ENCODE results near the gene C3orf18. TPM values are rescaled to one million over a fixed set of nuclear protein-coding genes. Genes with fewer than 3 reads are reported as not detected.

Gene C3orf18
- total RNA-seq, 4 donors from 2014 or later: 1.1 to 26.4 (median 3.2) TPM; not detected in 1

DNA sequence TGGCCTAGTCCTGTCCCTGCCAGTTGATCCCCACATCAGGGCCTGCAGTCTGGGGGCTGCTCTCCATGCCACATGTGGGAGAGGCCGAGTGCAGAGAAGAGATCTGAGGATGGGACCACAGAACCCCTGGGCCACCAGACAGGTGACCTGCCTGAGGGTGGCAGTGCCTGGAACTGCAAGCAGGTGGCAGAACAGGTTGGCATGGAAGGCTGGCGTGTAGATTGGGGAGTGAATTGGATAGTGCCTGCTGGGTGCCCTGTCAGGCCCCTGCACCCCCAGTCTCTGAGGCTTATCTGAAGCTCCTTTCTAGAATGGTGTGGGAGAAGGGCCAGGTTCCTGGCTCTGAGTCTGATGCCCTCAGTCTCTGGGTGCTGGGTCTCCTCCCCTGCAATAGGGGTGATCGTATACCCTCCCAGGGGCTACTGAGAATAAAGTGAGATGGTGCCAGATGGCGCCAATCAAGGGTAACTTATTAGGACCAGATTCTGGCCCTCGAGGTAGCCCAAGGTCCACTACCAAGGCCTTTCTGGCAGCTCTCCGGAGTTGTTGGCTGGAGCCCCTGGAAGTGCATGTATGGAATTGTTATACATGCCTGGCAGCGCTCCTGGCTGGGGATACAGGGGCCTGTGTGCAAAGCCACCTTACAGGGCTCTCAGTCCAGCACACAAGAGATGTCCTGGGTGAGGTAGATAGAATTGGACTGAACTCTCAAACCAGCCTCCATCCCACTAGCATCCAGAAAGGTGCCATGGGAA lies 15.7 kb downstream of the C3orf18 start:
- Histone ChIP-seq H3K27ac (no peak overlapping the region), H3K9me3 (no peaks in the 10 kb centered on the region), H3K4me1 (no peaks in the 10 kb centered on the region), H3K27me3 (no peaks in the 10 kb centered on the region), H3K36me3 (no peaks in the 10 kb centered on the region), H3K4me3 (no peak overlapping the region)
- TF ChIP-seq, protein P1, sequence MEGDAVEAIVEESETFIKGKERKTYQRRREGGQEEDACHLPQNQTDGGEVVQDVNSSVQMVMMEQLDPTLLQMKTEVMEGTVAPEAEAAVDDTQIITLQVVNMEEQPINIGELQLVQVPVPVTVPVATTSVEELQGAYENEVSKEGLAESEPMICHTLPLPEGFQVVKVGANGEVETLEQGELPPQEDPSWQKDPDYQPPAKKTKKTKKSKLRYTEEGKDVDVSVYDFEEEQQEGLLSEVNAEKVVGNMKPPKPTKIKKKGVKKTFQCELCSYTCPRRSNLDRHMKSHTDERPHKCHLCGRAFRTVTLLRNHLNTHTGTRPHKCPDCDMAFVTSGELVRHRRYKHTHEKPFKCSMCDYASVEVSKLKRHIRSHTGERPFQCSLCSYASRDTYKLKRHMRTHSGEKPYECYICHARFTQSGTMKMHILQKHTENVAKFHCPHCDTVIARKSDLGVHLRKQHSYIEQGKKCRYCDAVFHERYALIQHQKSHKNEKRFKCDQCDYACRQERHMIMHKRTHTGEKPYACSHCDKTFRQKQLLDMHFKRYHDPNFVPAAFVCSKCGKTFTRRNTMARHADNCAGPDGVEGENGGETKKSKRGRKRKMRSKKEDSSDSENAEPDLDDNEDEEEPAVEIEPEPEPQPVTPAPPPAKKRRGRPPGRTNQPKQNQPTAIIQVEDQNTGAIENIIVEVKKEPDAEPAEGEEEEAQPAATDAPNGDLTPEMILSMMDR (IDR thresholded peaks at IDR 0.05): no peak
- TF ChIP-seq POLR2A (IDR thresholded peaks at IDR 0.05): no peak
- DNase-seq: no peak

DNA sequence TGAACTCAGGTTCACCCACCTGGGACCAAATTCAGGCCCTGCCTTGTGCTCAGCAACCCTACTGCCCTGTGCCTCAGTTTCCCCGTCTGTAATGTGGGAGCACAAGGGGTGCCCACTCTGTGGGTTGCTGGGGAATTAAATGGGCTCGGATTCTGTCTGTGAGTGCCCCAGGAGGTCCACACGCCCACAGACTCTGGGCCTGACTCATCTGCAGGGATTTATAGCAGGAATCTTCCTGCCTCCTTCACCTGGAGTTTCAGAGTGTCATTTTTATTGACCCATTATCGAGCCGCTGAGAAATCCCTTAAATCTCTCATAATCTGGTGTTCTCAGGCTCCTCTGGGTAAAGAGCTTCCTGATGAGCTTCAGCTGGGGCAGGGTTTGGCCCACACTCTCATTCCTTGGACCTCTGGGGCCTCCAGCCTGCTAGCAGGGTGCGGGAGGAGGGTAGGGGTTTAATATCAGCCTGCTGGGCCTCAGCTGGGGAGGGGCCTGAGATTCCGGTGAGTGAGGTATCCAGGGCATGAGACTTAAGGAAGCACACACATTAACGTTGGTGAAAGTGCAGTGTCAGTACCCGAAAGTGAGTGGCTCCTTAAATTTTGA lies 16.4 kb downstream of the C3orf18 start:
- Histone ChIP-seq H3K9me3 (no peaks in the 10 kb centered on the region), H3K36me3 (no peaks in the 10 kb centered on the region), H3K4me3 (no peak overlapping the region), H3K4me1 (no peaks in the 10 kb centered on the region), H3K27ac (no peak overlapping the region), H3K27me3 (no peaks in the 10 kb centered on the region)
- no peak for DNase-seq
- no peak for TF ChIP-seq POLR2A (IDR thresholded peaks at IDR 0.05)
- TF ChIP-seq, protein P1 (IDR thresholded peaks at IDR 0.05): no peak

DNA sequence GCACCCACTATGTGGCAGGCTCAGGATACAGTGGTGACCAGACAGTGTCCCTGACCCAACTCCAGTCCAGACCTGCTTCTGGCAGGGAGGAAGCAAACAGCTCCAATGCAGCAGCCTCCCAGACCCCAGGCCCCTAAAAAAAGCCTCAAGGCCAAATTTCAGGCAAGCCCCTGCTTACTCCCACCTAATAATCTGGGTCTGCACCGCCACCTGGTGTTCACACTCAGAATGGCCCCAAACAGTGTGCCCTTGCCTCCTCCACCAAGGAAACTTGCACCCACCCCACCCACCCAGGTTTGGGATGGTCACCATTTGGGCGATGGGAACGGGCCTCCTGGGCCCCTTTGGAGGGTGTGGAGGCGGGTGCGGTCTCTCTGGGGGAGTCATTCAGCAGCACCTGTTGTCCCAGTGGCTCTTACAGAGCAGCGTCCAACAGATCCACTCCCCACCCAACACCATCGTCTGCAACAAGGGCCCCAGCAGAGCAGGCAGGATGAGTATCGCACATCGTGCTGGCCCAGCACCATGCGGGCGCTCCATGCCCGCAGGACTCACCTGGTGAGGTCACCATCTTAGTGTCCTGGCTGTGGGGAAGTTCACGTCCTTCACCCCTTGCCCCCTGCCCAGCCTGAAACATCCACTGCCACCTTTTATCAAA lies 17.3 kb downstream of the C3orf18 start:
- DNase-seq: peak; percentile 48 to 75 (median 63)
- Histone ChIP-seq H3K4me1 (no peaks in the 10 kb centered on the region), H3K9me3 (no peaks in the 10 kb centered on the region), H3K27ac (no peak overlapping the region), H3K36me3 (no peaks in the 10 kb centered on the region), H3K4me3 (no peak overlapping the region), H3K27me3 (no peaks in the 10 kb centered on the region)
- TF ChIP-seq POLR2A (IDR thresholded peaks at IDR 0.05): no peak
- TF ChIP-seq, protein P1 (IDR thresholded peaks at IDR 0.05): peak; percentile 22 to 76 (median 61)

DNA sequence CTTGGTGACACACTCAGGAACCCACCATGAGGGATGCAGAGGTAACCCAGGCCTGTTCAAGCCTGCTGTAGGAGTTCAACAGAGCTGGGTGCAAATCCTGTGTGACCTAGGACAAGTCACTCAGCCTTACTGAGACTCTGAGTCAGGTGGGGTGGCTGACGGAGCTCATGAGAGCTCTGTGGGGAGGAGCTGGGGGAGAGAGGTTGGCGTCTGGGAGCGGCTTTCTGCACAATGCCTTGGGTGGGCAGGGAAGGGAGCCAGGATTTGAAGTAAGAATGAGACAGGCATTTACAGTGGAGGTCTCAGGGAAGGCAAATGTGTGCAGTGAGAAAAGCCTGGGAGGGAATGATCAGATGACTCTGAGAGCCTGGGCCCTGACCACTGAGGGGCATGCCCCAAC lies 18.3 kb downstream of the C3orf18 start:
- H3K27ac ChIP-seq: no peak overlapping the region
- no peak for DNase-seq
- H3K27me3 ChIP-seq: no peaks in the 10 kb centered on the region
- no peaks in the 10 kb centered on the region for H3K36me3 ChIP-seq
- no peak overlapping the region for H3K4me3 ChIP-seq
- no peak for TF ChIP-seq POLR2A (IDR thresholded peaks at IDR 0.05)
- TF ChIP-seq, protein P1 (IDR thresholded peaks at IDR 0.05): no peak
- no peaks in the 10 kb centered on the region for H3K4me1 ChIP-seq
- H3K9me3 ChIP-seq: no peaks in the 10 kb centered on the region

DNA sequence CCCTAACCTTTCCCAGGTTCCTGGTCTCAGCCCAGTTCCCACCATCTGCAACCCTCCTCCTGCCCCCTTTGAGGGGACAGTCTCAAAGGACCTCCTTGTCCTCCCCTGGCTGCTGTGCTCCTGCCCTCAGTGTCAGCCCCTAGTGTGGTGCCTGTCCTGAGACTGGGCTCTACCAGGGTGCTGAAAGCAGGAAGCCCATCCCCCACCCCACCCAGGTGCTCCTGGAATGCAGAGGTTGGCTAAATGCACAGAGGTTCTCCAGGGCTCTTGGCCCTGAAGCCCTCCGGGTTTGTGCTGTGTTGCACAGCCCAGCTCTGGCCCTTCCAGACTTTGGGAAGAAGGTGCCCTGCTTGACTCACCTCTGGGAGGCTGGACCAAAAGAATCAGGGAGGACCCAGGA lies 21.8 kb downstream of the C3orf18 start:
- Histone ChIP-seq H3K27me3 (no peaks in the 10 kb centered on the region), H3K36me3 (no peaks in the 10 kb centered on the region), H3K4me3 (no peak overlapping the region), H3K27ac (no peak overlapping the region), H3K4me1 (no peaks in the 10 kb centered on the region), H3K9me3 (no peaks in the 10 kb centered on the region)
- no peak for DNase-seq
- TF ChIP-seq POLR2A (IDR thresholded peaks at IDR 0.05): no peak
- TF ChIP-seq, protein P1 (IDR thresholded peaks at IDR 0.05): no peak

Data from Peyer's patch (tissue), 4 donors.